Activated T-cell treated with anti-CD3 and anti-CD28 coated beads, Interleukin-2, amount 50 U/mL, for 1 hour (primary cell): ENCODE measurements around the gene ATG9B.
"Not testable (repeated sequence)": the region's sequence is repeated elsewhere in the genome, so short reads cannot be mapped to it uniquely, and the experiment has no call there.

ENCODE experiments used
- DNase-seq: peaks from one replicate; pipeline ENCODE4 v3.0.0-alpha.2; 2020

Gene ATG9B

GRCh38 chr7:151057989-151058780 lies 33.9 kb upstream of the ATG9B start:
- DNase-seq: peak; percentile 96

- no peak for DNase-seq
These were observed 33.3 kb upstream of the ATG9B start, which contains the start of gene CDK5 for GRCh38 chr7:151057506-151057988. CDK5 (minus strand) TSS chr7:151057897; CDS start chr7:151057848, 49 bp downstream.

GRCh38 chr7:151056666-151057505 lies 32.6 kb upstream of the ATG9B start:
- no peak for DNase-seq

GRCh38 chr7:151056283-151056665 lies 32.0 kb upstream of the ATG9B start:
- DNase-seq: no peak

GRCh38 chr7:151053751-151054150 lies 29.5 kb upstream of the ATG9B start:
- no peak for DNase-seq

- DNase-seq: no peak
These were observed 28.8 kb upstream of the ATG9B start for GRCh38 chr7:151053096-151053495.

- peak; percentile 67 for DNase-seq
These were observed 26.8 kb upstream of the ATG9B start for GRCh38 chr7:151051108-151051507.

- no peak for DNase-seq
These were observed 24.7 kb upstream of the ATG9B start for GRCh38 chr7:151048911-151049463.

- no peak for DNase-seq
These were observed 23.9 kb upstream of the ATG9B start, which contains the start of gene ASIC3 for GRCh38 chr7:151047976-151048815. ASIC3 (plus strand) TSS chr7:151048531; CDS start chr7:151048886, 355 bp downstream.

GRCh38 chr7:151046603-151047573 lies 22.6 kb upstream of the ATG9B start:
- DNase-seq: no peak

GRCh38 chr7:151045967-151046366 lies 21.7 kb upstream of the ATG9B start:
- no peak for DNase-seq

GRCh38 chr7:151045262-151045661 lies 21.0 kb upstream of the ATG9B start:
- no peak for DNase-seq

- DNase-seq: no peak
These were observed 19.7 kb upstream of the ATG9B start for GRCh38 chr7:151043959-151044358.

- not testable (repeated sequence) for DNase-seq
These were observed 19.2 kb upstream of the ATG9B start for GRCh38 chr7:151043449-151043848.

GRCh38 chr7:151040616-151041375 lies 16.5 kb upstream of the ATG9B start:
- DNase-seq: no peak

GRCh38 chr7:151039850-151040548 lies 15.7 kb upstream of the ATG9B start:
- DNase-seq: no peak

- peak; percentile 54 for DNase-seq
These were observed 14.9 kb upstream of the ATG9B start for GRCh38 chr7:151038951-151039849.

- no peak for DNase-seq
These were observed 11.6 kb upstream of the ATG9B start for GRCh38 chr7:151035902-151036301.
